ENCODE measurements around the gene DENND1A. TPM values are rescaled to one million over a fixed set of nuclear protein-coding genes. Genes with fewer than 3 reads are reported as not detected.

The DENND1A gene
- total RNA-seq, 1 donor from 2014 or later: 48.1 TPM

DNA sequence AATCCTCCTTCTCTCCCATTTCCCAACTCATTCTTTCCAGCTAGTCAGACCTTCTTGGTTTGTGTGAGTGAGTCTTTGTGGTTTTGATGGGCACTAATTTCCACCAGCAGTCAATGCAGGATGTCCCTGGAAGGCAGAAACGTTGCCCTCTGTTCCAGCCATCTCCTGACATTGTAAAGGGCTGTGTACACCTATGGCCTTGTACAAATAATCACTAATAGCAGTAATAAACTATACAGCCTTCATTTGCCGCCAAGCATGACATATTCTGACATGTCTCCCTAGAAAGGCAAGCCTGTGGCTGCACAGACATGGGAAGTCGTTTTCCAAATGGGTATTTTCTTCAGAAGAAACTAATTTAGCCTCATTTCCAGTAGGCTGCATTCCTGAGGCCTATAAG lies 18.4 kb upstream of the DENND1A start:
- H3K4me3 Mint-ChIP-seq: no peak overlapping the region
- Histone ChIP-seq H4K20me1 (ENCODE audit: low read depth) (no peaks in the 10 kb centered on the region), H3K4me3 (no peak overlapping the region), H3K9ac (no peak overlapping the region), H3K27me3 (no peaks in the 10 kb centered on the region), H3K4me2 (no peak overlapping the region), H3K36me3 (no peaks in the 10 kb centered on the region), H3K79me2 (ENCODE audit: low read depth) (no peaks in the 10 kb centered on the region), H3F3A (ENCODE audit: low read depth) (peaks cover 15% of the 10 kb centered on the region), H3K4me1 (peaks cover 9% of the 10 kb centered on the region), H3K27ac (no peak overlapping the region), H3K9me3 (ENCODE audit: low read depth) (no peaks in the 10 kb centered on the region), H2AFZ (replicated peaks) (no peak overlapping the region)
- H3K9me3 Mint-ChIP-seq: peaks cover 3% of the 10 kb centered on the region
- no peak overlapping the region for H3K27ac Mint-ChIP-seq
- no peak for DNase-seq (ENCODE audit: low spot score)
- H3K36me3 Mint-ChIP-seq: no peaks in the 10 kb centered on the region
- peaks cover 12% of the 10 kb centered on the region for H3K27me3 Mint-ChIP-seq (ENCODE audit: insufficient read depth, low read depth)
- peaks cover 10% of the 10 kb centered on the region for H3K4me1 Mint-ChIP-seq
- TF ChIP-seq EZH2phosphoT487 (IDR thresholded peaks at IDR 0.05): no peak
- TF ChIP-seq, protein P1, sequence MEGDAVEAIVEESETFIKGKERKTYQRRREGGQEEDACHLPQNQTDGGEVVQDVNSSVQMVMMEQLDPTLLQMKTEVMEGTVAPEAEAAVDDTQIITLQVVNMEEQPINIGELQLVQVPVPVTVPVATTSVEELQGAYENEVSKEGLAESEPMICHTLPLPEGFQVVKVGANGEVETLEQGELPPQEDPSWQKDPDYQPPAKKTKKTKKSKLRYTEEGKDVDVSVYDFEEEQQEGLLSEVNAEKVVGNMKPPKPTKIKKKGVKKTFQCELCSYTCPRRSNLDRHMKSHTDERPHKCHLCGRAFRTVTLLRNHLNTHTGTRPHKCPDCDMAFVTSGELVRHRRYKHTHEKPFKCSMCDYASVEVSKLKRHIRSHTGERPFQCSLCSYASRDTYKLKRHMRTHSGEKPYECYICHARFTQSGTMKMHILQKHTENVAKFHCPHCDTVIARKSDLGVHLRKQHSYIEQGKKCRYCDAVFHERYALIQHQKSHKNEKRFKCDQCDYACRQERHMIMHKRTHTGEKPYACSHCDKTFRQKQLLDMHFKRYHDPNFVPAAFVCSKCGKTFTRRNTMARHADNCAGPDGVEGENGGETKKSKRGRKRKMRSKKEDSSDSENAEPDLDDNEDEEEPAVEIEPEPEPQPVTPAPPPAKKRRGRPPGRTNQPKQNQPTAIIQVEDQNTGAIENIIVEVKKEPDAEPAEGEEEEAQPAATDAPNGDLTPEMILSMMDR (IDR thresholded peaks at IDR 0.05): no peak
- no peak for TF ChIP-seq EZH2 (IDR thresholded peaks at IDR 0.05)

DNA sequence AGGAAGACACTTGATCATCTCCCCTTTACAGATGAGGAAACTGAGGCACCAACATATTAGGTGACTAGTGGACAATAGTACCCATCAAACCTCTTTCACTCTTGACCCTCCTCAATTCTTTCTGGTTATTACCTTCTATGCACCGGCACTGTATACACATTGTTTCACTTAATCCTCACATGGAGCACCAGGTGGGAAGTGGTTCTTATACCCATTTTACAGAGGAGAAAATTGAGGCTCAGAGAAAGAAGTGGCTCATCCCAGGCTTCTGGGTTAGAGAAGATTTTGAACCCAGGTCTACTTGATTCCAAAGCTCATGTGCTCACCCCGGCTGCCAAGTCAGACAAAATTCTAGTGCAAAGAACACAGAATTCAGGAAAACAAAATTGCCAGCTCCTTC lies 17.4 kb upstream of the DENND1A start:
- H2AFZ ChIP-seq (replicated peaks): no peak overlapping the region
- H3K36me3 Mint-ChIP-seq: no peaks in the 10 kb centered on the region

GRCh38 chr9:123946101-123946821 lies 16.3 kb upstream of the DENND1A start:
- Mint-ChIP-seq H3K4me3 (no peak overlapping the region), H3K27ac (no peak overlapping the region), H3K27me3 (ENCODE audit: insufficient read depth, low read depth) (peaks cover 9% of the 10 kb centered on the region), H3K9me3 (peaks cover 3% of the 10 kb centered on the region), H3K4me1 (peaks cover 5% of the 10 kb centered on the region), H3K36me3 (no peaks in the 10 kb centered on the region)
- no peaks in the 10 kb centered on the region for H3K36me3 ChIP-seq
- peaks cover 7% of the 10 kb centered on the region for H3F3A ChIP-seq (ENCODE audit: low read depth)
- DNase-seq (ENCODE audit: low spot score): no peak
- H3K79me2 ChIP-seq (ENCODE audit: low read depth): no peaks in the 10 kb centered on the region
- H4K20me1 ChIP-seq (ENCODE audit: low read depth): no peaks in the 10 kb centered on the region
- H3K27me3 ChIP-seq: no peaks in the 10 kb centered on the region
- H2AFZ ChIP-seq (replicated peaks): no peak overlapping the region
- no peak overlapping the region for H3K27ac ChIP-seq
- H3K4me3 ChIP-seq: no peak overlapping the region
- no peaks in the 10 kb centered on the region for H3K9me3 ChIP-seq (ENCODE audit: low read depth)
- no peaks in the 10 kb centered on the region for H3K4me1 ChIP-seq
- H3K4me2 ChIP-seq: no peak overlapping the region
- TF ChIP-seq, protein P1 (IDR thresholded peaks at IDR 0.05): no peak
- TF ChIP-seq EZH2 (IDR thresholded peaks at IDR 0.05) (no peak), EZH2phosphoT487 (IDR thresholded peaks at IDR 0.05) (no peak)
- H3K9ac ChIP-seq: no peak overlapping the region

More for the DNA sequence above, 17.4 kb upstream of the DENND1A start:
- Histone ChIP-seq H3F3A (ENCODE audit: low read depth) (peaks cover 7% of the 10 kb centered on the region), H3K9ac (no peak overlapping the region), H3K9me3 (ENCODE audit: low read depth) (no peaks in the 10 kb centered on the region), H3K79me2 (ENCODE audit: low read depth) (no peaks in the 10 kb centered on the region), H3K4me1 (no peaks in the 10 kb centered on the region), H4K20me1 (ENCODE audit: low read depth) (no peaks in the 10 kb centered on the region), H3K4me3 (no peak overlapping the region), H3K27ac (no peak overlapping the region), H3K36me3 (no peaks in the 10 kb centered on the region), H3K27me3 (no peaks in the 10 kb centered on the region), H3K4me2 (no peak overlapping the region)
- no peak overlapping the region for H3K27ac Mint-ChIP-seq
- no peak for TF ChIP-seq EZH2phosphoT487 (IDR thresholded peaks at IDR 0.05)
- TF ChIP-seq, protein P1 (IDR thresholded peaks at IDR 0.05): no peak
- TF ChIP-seq EZH2 (IDR thresholded peaks at IDR 0.05): no peak
- H3K4me1 Mint-ChIP-seq: peaks cover 5% of the 10 kb centered on the region
- H3K4me3 Mint-ChIP-seq: no peak overlapping the region
- no peak for DNase-seq (ENCODE audit: low spot score)
- peaks cover 3% of the 10 kb centered on the region for H3K9me3 Mint-ChIP-seq
- peaks cover 9% of the 10 kb centered on the region for H3K27me3 Mint-ChIP-seq (ENCODE audit: insufficient read depth, low read depth)
